ENCODE results near the gene DNAAF1. TPM values are rescaled to one million over a fixed set of nuclear protein-coding genes. Genes with fewer than 3 reads are reported as not detected.

Gene DNAAF1
- total RNA-seq, 1 experiment from 2014 or later, result not detected

DNA sequence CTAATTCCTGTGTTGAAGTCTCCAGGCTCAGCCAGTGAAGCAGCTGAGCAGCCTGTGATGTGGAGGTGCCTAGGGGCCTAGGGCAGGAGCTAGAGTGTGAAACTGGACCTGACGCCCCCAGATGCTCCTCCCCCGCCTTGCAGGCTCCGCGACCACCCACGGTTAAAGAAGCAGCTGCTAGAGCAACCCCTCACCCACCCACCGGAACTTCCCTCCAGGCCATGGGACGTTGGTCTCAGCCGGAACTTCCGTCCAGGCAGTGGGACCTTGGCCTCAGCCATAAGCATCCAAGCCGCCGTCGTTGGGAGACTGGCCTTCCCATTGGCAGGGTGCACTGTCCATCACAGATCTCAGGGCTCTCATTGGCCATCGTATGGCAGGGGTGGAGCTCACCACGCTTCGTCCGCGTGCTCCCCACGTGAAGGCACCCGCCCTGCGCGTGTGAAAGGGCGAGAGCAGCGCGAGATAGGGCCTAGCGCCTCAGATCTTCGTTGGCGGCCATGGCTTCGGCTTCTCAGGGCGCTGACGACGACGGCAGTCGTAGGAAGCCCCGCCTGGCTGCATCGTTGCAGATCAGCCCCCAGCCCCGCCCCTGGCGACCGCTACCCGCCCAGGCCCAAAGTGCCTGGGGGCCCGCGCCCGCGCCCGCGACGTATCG, 45.8 kb downstream of the DNAAF1 start, which contains the start of gene ADAD2:
Gene ADAD2 (plus strand): TSS at position 427 of the 658 bp plus-strand sequence. CDS start 74 bp downstream, at position 501.
- no peak within 1 kb of the TSS for H3K27ac ChIP-seq (ENCODE audit: low read length)
- ATAC-seq, result no peak
- no peaks in the 10 kb centered on the region for H3K9me3 ChIP-seq (ENCODE audit: control insufficient read depth, insufficient read depth, low read depth, low read length)
- ChIA-PET POLR2A (no interaction called here), CTCF (no interaction called here)
- DNase-seq (ENCODE audit: low read depth, low spot score), result no peak
- no peak within 1 kb of the TSS for H3K4me3 ChIP-seq (ENCODE audit: low read depth in 2 of 2, low read length in 2 of 2)
- in situ Hi-C loops (cut with HindIII; ENCODE audit: low pct_unique_long_range_greater_than_20kb, low sequenced_read_pairs) (no loop called here), intact Hi-C loops (cut with micrococcal nuclease; ENCODE audit: unreplicated experiment) (no loop called here)
- TF ChIP-seq SIN3A (IDR thresholded peaks at IDR 0.05; ENCODE audit: borderline replicate concordance, insufficient read depth, low read depth, low read length) (no peak), TCF7L2 (IDR thresholded peaks at IDR 0.05; ENCODE audit: low read depth, low read length) (no peak), POLR2AphosphoS5 (IDR thresholded peaks at IDR 0.05; ENCODE audit: low read depth, low read length) (no peak)
- TF ChIP-seq, protein P1, sequence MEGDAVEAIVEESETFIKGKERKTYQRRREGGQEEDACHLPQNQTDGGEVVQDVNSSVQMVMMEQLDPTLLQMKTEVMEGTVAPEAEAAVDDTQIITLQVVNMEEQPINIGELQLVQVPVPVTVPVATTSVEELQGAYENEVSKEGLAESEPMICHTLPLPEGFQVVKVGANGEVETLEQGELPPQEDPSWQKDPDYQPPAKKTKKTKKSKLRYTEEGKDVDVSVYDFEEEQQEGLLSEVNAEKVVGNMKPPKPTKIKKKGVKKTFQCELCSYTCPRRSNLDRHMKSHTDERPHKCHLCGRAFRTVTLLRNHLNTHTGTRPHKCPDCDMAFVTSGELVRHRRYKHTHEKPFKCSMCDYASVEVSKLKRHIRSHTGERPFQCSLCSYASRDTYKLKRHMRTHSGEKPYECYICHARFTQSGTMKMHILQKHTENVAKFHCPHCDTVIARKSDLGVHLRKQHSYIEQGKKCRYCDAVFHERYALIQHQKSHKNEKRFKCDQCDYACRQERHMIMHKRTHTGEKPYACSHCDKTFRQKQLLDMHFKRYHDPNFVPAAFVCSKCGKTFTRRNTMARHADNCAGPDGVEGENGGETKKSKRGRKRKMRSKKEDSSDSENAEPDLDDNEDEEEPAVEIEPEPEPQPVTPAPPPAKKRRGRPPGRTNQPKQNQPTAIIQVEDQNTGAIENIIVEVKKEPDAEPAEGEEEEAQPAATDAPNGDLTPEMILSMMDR (IDR thresholded peaks at IDR 0.05), result no peak
- TF ChIP-seq, protein P2, sequence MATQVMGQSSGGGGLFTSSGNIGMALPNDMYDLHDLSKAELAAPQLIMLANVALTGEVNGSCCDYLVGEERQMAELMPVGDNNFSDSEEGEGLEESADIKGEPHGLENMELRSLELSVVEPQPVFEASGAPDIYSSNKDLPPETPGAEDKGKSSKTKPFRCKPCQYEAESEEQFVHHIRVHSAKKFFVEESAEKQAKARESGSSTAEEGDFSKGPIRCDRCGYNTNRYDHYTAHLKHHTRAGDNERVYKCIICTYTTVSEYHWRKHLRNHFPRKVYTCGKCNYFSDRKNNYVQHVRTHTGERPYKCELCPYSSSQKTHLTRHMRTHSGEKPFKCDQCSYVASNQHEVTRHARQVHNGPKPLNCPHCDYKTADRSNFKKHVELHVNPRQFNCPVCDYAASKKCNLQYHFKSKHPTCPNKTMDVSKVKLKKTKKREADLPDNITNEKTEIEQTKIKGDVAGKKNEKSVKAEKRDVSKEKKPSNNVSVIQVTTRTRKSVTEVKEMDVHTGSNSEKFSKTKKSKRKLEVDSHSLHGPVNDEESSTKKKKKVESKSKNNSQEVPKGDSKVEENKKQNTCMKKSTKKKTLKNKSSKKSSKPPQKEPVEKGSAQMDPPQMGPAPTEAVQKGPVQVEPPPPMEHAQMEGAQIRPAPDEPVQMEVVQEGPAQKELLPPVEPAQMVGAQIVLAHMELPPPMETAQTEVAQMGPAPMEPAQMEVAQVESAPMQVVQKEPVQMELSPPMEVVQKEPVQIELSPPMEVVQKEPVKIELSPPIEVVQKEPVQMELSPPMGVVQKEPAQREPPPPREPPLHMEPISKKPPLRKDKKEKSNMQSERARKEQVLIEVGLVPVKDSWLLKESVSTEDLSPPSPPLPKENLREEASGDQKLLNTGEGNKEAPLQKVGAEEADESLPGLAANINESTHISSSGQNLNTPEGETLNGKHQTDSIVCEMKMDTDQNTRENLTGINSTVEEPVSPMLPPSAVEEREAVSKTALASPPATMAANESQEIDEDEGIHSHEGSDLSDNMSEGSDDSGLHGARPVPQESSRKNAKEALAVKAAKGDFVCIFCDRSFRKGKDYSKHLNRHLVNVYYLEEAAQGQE (IDR thresholded peaks at IDR 0.05; ENCODE audit: insufficient read depth in 1 of 2, low read depth in 2 of 2, low read length in 1 of 2), result no peak
- BruUV-seq (replicated peaks), result no TSS peak
- no peaks in the 10 kb centered on the region for H3K4me1 ChIP-seq (ENCODE audit: control insufficient read depth, insufficient read depth, low read length)
- peaks cover 4% of the 10 kb centered on the region; the same call in 1 of the 2 replicates for H3K36me3 ChIP-seq (ENCODE audit: control insufficient read depth, insufficient read depth, low read length)
- no peaks in the 10 kb centered on the region for H3K27me3 ChIP-seq (ENCODE audit: control insufficient read depth, insufficient read depth, low read length)

DNA sequence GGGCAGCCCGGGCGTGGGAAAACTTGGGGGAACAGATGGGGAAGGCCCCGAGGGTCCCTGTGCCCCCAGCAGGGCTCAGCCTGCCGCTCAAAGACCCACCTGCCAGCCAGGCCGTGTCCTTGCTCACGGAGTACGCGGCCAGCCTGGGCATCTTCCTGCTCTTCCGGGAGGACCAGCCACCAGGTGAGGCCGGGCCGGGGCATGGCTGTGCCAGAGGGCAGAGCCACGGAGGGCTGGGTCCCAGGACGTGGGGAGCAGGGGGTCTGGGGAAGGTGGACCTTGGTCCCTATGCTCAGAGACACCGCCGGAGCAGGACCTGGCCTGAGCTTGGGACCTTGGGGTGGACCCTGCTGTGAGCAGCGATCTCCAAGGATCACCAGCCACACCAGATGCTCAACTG, 46.4 kb downstream of the DNAAF1 start:
- DNase-seq (ENCODE audit: low read depth, low spot score) (no peak), ATAC-seq (no peak)
- no peak overlapping the region for H3K27ac ChIP-seq (ENCODE audit: low read length)
- no peaks in the 10 kb centered on the region for H3K27me3 ChIP-seq (ENCODE audit: control insufficient read depth, insufficient read depth, low read length)
- peaks cover 1% of the 10 kb centered on the region; the same call in 1 of the 2 replicates for H3K36me3 ChIP-seq (ENCODE audit: control insufficient read depth, insufficient read depth, low read length)
- intact Hi-C loops (cut with micrococcal nuclease; ENCODE audit: unreplicated experiment) (no loop called here), in situ Hi-C loops (cut with HindIII; ENCODE audit: low pct_unique_long_range_greater_than_20kb, low sequenced_read_pairs) (no loop called here)
- POLR2A ChIA-PET, result no interaction called here
- H3K4me1 ChIP-seq (ENCODE audit: control insufficient read depth, insufficient read depth, low read length), result no peaks in the 10 kb centered on the region
- H3K4me3 ChIP-seq (ENCODE audit: low read depth in 2 of 2, low read length in 2 of 2), result no peak overlapping the region
- TF ChIP-seq SIN3A (IDR thresholded peaks at IDR 0.05; ENCODE audit: borderline replicate concordance, insufficient read depth, low read depth, low read length), result no peak
- TF ChIP-seq POLR2AphosphoS5 (IDR thresholded peaks at IDR 0.05; ENCODE audit: low read depth, low read length), result no peak
- TF ChIP-seq, protein P2 (IDR thresholded peaks at IDR 0.05; ENCODE audit: insufficient read depth in 1 of 2, low read depth in 2 of 2, low read length in 1 of 2), result no peak
- TF ChIP-seq, protein P1 (IDR thresholded peaks at IDR 0.05), result no peak
- TF ChIP-seq TCF7L2 (IDR thresholded peaks at IDR 0.05; ENCODE audit: low read depth, low read length), result no peak
- H3K9me3 ChIP-seq (ENCODE audit: control insufficient read depth, insufficient read depth, low read depth, low read length), result no peaks in the 10 kb centered on the region
- CTCF ChIA-PET, result no interaction called here
- BruUV-seq (replicated peaks), result no TSS peak
